OCI-LY7 (cell line): ENCODE data around the gene C1orf50.

Source experiments
- CTCF ChIP-seq: fragments of 200-600 bp; sonication (generic); conservative IDR thresholded peaks from 2 replicates; pipeline ENCODE4 v1.5.1; 2014; ENCODE audit warnings: mild to moderate bottlenecking, antibody characterized with exemption, low read length, moderate library complexity, mixed read lengths
- EZH2phosphoT487 ChIP-seq: fragments of 200-600 bp; sonication (generic); IDR thresholded peaks from 2 replicates; pipeline ENCODE4 v1.6.1; 2018; ENCODE audit warnings: low read depth, borderline replicate concordance, mild to moderate bottlenecking, mixed run types, antibody characterized with exemption, low read length, moderate library complexity, mixed read lengths

- no peak for TF ChIP-seq CTCF
- TF ChIP-seq EZH2phosphoT487: no peak
Observed at GRCh38 chr1:42737986-42738677, 28.9 kb upstream of the C1orf50 start.
